GM18526 (cell line): ENCODE data around the gene FARP1.

ENCODE experiments used
- POLR2A ChIP-seq: IDR thresholded peaks from 3 replicates; pipeline ENCODE4 v1.6.1; 2011; ENCODE audit not compliant: insufficient read length; ENCODE audit errors: extremely low read depth

FARP1 gene

DNA sequence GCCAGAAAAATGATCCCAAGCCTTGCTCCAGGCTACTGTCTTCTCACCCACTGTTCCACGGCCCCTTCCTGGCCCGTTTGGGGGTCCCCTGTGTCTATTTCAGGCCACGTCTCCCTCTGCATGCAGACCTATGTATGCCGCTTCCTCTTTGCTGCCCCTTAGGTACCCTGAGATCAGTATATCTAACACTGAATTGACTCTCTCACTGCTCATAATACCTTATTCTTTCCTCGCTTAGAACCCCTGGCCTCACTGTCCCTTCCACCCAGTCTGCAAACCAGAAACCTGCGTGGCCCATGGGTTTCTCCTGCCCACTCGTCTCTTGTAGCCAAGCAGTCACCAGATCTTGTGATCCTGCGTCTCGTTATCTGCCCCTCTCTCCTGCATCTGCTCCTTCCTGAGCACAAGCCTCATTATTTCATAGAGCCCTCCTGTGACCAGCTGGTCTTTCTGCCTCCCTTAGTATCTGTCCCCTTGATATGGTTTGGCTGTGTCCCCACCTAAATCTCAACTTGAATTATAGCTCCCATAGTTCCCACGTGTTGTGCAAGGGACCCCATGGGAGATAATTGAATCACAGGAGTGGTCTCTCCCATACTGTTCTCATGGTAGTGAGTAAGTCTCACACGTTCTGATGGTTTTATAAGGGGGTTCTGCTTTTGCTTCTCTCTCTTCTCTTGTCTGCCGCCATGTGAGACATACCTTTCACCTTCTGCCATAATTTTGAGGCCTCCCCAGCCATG, 143.1 kb downstream of the FARP1 start:
- no peak for TF ChIP-seq POLR2A

DNA sequence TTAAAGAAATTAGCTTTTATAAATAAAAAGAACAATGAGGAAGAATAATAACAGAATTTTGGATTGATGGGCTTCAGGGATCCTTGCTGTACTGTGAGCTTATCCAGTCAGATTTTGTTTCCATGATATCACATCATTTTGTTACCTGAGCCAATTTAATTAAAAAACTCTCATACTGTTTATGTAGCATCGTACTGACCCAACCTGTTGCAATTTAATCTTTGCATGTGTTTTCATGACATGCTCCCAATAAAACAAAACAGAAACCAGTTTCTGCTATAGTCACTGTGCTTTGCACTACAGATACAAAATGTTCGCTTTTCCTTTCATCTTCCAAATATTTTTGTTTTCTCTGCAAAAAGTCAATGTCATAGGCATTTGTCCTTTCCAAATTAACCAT, 143.9 kb downstream of the FARP1 start:
- TF ChIP-seq POLR2A, result no peak

DNA sequence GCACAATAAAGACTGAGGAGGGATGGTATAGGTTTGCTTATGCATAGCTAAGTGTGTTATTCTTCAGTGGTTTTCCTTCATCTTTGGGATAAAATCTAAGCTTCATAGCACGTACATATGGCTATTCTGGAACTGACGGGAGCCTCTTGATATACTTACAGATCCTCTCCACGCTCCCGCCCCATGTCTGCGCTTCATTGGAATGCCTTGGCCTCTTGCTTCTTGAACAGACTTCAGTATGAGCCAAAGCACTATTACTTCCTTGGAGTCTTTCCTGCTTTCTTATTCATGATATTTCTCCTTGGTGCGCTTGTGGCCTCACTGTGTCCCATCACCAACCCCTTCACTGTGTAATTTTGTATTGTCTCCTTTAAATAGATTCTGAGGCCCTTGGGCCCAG, 145.3 kb downstream of the FARP1 start:
- no peak for TF ChIP-seq POLR2A

DNA sequence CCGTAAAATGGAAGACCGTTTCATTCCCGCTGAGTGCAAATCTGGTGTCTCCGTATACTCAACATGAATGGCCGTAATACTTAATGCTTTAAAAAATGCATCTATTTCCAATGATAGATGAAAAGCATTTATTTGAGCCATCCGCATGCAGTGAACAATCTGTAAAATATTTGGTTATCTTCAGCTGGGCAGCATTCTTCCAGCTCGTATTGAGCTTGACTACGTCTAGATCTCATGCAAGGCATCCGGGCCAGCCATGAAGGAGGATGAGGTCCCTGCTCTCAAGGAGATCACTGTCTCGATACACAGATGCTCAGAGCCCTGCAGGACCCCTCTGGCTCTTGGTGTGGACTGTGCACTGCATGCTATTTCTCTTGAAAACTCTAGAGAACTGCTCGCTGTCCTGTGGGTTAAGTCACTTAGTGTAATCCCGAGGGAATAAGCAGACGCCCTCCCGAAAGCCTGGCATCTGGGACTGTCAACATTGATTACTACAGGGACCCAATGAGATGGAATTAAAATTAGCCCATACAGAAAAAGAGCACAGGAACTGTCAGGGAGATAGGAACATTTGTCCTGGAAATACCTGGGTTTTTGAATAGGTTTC, 146.5 kb downstream of the FARP1 start:
- no peak for TF ChIP-seq POLR2A

DNA sequence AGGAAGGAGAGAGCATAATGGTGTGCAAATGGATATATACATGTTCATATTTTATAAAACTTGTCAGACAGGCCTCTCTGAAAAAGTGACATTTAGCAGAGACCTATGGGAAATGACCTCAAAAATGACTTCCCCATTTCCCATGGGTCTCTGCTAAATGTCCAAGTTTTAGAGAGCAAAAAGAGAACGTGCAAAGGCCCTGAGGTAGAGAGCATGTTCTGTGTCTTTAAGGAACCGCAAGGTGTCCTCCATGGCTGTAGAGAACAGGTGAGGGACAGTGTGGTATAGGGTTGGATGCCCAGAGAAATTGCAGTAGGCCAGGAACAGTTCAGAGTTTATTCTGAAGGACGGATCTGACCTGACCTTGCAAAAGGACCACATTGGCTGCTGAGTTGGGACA, 147.4 kb downstream of the FARP1 start:
- no peak for TF ChIP-seq POLR2A

DNA sequence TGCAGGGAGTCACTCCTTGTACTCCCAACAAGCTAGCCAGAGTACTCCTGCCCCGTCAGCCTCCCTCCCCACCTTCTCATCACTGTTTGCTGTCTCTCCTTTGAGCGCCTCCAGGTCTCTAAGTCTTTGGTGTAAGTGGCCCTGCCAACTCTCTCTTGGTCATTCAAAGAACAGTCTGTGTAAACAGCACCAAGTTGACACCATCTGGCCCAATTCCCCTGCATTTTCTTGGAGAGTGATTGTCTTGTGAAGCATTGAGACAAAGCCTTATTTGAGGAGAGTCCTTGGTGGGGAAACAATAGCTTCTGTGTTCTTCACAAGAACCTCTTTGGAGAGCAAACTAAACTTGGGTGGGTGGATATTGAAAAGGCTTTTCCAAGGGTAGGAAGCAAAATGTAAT, 148.8 kb downstream of the FARP1 start:
- TF ChIP-seq POLR2A, result no peak

DNA sequence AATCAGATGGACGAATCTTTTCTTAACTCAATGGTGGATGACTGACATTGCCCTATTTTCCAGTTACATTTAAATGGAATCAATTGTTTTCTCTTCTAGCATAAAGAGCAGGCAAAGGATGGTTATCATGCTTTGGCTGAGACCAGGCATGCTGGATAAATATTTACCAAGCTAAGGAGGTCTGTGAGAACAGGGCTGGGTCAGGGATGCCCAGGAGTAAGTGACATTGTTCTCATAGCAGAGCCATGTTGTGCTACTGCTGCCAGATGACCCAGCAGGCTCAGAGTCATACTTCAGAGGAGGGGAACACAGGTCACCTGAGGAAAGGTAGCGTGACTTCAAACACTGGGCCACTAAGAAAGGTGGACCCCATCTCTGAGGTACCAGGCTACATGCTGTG, 150.2 kb downstream of the FARP1 start:
- no peak for TF ChIP-seq POLR2A

DNA sequence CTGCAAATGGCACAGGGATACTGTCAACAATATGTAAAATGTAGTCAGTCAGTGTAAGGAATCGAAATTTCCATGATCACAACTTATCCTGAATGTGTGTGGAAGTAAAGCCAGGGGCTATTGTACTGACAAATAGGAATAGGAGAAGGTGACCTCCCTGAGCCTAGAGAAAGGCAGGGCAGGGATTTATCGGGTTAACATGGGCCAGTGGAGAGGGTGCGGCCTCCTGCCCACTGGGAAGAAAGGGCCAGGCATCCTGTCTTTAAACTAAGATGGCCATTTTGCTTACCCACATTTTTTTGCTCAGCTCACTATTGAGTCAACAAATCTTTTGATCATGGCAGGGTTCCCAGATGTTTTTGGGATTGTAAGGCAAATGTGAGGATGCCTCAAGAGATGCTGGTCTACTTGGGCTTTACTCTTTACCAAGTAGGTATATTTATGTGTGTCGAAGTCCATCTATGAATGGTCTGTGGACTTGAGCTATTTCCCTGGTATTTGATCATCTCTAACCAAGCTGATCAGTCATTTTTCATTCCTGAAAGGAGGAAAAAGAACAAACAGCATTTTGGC, 150.8 kb downstream of the FARP1 start:
- TF ChIP-seq POLR2A, result no peak

DNA sequence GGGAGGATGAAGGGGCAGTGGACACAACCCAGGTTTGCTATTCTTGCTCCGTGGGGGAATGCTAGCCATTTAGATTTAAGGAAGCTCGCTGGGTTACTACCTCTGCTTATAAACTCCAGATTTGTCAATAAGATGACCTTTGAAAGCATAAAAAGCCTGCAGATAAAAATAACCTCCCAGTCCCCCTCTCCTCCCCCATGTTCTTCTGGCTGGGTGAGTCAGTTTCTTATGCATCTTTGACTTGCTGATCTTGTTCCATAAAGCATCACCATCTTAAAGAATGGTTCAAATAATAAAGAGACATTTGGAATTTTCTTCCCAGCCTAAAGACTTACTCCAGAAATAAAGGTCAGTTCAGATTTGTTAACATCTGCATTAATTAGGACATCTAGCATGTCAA, 152.5 kb downstream of the FARP1 start:
- no peak for TF ChIP-seq POLR2A

DNA sequence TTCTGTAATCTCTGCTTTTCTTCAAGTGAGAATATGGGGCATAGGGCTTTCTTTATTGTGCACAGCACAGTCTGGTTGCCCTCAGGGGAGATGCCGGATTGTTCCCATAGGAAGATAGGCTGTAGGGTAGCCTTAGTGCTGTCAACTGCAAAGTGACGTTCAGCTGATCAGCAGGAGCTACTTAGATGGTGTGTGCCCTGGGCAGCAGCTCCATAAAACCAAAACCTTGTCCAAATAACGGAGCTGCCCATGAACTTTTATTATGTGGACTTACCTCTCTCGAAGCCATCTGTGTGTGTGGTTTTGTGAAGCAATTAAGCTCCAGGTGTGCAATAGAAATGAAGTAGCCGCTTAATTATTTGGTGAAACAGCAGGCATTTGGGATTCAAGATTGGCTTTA, 154.2 kb downstream of the FARP1 start:
- no peak for TF ChIP-seq POLR2A

DNA sequence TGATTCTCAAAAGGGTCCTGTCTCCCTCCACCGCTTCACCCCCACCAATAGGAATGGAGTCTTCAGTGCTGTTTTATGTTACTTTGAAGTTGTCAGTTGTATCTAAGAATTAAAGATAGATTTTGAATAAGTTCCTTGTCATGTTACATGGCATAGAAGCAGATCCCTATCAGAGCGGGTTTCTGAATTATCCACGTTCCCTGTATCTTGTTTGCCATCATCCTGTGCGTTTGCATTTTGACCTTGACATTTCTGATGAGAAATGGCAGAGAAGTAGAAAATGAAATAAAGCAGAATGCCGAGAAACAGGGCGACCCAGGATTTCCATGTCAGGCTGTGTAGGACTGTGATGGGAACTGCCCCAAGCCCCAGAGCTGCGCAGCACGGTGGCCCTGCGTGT, 154.9 kb downstream of the FARP1 start:
- TF ChIP-seq POLR2A, result no peak

DNA sequence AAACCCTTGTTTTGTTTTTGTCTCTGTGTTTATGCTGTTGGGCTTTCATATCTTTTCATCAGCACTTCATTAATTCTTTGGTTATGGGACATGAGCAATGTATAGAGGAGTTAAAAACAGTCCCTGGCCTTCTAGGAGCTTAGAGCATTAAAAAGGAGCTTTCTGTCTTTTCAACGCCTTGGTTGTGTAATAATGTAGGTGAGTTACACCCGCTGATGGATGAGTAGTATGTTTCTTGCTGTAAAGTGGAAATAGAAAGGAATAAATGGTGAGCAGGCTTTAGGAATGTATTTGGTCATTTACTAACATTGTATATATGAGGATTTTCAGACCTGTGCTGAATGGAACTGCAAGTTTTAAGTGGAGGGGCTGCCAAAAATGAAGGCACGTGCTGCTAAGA, 155.7 kb downstream of the FARP1 start:
- no peak for TF ChIP-seq POLR2A

DNA sequence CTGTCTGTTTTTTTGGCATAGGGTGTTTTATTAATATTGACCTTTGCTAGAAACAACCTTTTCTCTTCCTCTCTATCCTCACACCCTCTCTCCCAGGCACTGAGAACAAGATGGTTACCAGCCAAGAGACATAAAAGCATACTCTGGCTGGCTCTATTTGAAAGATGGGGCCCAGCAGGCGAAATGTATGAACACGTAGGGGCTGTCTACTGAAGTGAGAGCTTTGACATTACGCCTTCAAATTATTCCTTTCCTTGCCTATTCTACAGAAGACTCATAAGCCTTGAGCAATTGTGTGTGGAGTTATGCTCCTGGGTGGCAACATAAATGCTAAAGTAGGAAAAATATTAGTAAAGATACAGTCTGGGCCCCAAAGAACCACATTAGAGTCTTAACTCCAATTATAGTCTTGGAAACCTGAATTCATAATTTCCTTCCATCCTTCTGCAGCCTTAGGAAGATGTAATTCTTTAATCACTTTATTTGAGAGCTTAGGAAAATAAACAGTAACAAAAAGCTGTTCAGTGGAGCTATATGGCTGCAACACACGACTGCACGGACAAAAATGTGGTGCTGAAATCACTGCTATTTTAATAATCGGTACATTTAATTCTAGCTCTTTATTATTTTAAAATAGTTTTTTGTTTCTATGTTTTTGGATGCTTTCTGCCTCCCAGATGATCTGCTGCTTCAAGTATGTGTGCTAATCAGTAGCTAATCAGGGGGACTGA, 156.5 kb downstream of the FARP1 start:
- TF ChIP-seq POLR2A, result no peak

DNA sequence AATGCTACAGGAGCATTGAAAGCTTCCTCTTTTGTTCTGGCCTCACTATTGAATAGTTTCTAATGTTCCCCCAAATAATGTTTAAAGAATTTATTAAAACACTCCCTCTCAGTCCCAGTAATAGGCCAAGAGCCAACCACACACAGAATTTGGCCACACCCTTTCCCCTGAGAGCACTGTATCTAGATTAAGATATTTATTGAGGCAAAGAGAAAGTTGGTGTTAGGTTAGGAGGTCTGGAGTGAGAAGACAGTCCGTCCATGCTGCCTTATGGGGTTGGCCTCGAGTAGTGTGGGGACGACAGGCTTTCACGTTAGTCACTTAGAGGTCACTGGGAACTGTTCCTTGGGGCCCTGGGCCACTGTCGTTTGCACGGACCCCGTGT, 157.1 kb downstream of the FARP1 start:
- TF ChIP-seq POLR2A, result no peak

DNA sequence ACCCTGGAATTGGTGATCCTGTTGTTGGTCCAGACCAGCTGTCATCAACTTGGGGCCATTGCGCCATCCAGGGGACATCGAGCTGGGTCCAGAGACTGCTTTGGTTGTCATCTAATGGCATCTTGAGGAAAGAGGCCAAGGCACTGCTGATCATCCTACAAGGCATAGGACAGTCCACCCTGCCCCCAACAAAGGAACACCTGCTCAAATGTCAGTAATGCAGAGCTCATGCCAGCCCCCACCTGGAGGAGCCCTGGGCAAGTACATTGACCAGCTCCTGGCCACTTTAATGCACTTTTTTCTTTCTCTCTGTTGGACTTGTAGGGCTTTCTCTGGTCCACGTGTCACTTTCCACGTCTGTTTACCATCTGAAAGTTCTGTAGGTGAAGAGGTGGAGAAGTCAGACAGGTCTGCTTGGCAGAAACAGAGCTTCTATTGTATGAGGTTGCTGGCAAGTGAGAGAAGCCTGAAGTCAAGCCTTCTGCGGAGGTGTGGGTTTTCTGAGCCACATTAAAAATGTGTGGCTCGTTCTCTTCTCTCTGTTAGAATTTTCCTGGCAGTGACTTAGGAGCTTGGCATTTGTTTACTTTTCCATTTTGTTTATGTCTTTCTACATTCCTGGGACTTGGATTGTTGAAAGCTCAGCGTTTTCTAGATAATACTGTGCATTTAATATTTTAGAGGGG, 158.2 kb downstream of the FARP1 start:
- no peak for TF ChIP-seq POLR2A
